Activated CD8-positive, alpha-beta memory T cell treated with anti-CD3 and anti-CD28 coated beads, Interleukin-2, amount 50 U/mL, for 24 hours (primary cell): ENCODE results near the gene FCHSD2.
"Not testable (repeated sequence)": the region's sequence is repeated elsewhere in the genome, so short reads cannot be mapped to it uniquely, and the experiment has no call there.

Source experiments
- DNase-seq: peaks from one replicate; pipeline ENCODE4 v3.0.0-alpha.2; 2020; ENCODE audit errors: extremely low read depth

The FCHSD2 gene

GRCh38 chr11:72838691-72839305 is 303.3 kb downstream of the FCHSD2 start:
- DNase-seq, result no peak

GRCh38 chr11:72836111-72836510 is 306.0 kb downstream of the FCHSD2 start:
- DNase-seq, result no peak

GRCh38 chr11:72834905-72835304 is 307.2 kb downstream of the FCHSD2 start:
- no peak for DNase-seq

- DNase-seq, result no peak
Measured at GRCh38 chr11:72833811-72834493, 308.2 kb downstream of the FCHSD2 start.

GRCh38 chr11:72833083-72833733 is 308.9 kb downstream of the FCHSD2 start:
- DNase-seq, result no peak

- no peak for DNase-seq
Measured at GRCh38 chr11:72832301-72833082, 309.6 kb downstream of the FCHSD2 start.

GRCh38 chr11:72831521-72832300 is 310.4 kb downstream of the FCHSD2 start:
- no peak for DNase-seq

- DNase-seq, result no peak
Measured at GRCh38 chr11:72829884-72830533, 312.1 kb downstream of the FCHSD2 start.

GRCh38 chr11:72829178-72829577 is 312.9 kb downstream of the FCHSD2 start:
- DNase-seq, result no peak

GRCh38 chr11:72828692-72829101 is 313.4 kb downstream of the FCHSD2 start:
- no peak for DNase-seq

GRCh38 chr11:72828081-72828567 is 314.0 kb downstream of the FCHSD2 start:
- DNase-seq, result no peak

- not testable (repeated sequence) for DNase-seq
Measured at GRCh38 chr11:72827656-72828055, 314.5 kb downstream of the FCHSD2 start.

- no peak for DNase-seq
Measured at GRCh38 chr11:72826942-72827480, 315.1 kb downstream of the FCHSD2 start.

GRCh38 chr11:72826191-72826941 is 315.8 kb downstream of the FCHSD2 start:
- no peak for DNase-seq

GRCh38 chr11:72825661-72826060 is 316.5 kb downstream of the FCHSD2 start:
- DNase-seq, result no peak

- no peak for DNase-seq
Measured at GRCh38 chr11:72824811-72825505, 317.2 kb downstream of the FCHSD2 start.

- DNase-seq, result no peak
Measured at GRCh38 chr11:72824020-72824419, 318.1 kb downstream of the FCHSD2 start.

- no peak for DNase-seq
Measured at GRCh38 chr11:72823105-72823804, 318.9 kb downstream of the FCHSD2 start.
